CD4-positive, CD25-positive, alpha-beta regulatory T cell (primary cell): ENCODE results near the gene PDE4D. TPM values are rescaled to one million over a fixed set of nuclear protein-coding genes. Genes with fewer than 3 reads are reported as not detected.

Experiments
- ATAC-seq, 2 donors: fragments of 150-1000 bp; cut with Tn5 transposase; one replicate each; pipeline ENCODE4 v1.10.0; 2021; ENCODE audit warnings: low read depth in 2 of 2, moderate number of reproducible peaks in 2 of 2, moderate library complexity in 1 of 2
- DNase-seq, 3 donors: peaks; one replicate each; pipeline versions ENCODE4 v3.0.0 to v3.0.0-alpha.2; 2012 to 2022; ENCODE audit warnings: mixed read lengths in 1 of 3
- H3K27ac ChIP-seq: one replicate; pipeline ENCODE4 v1.7.0; 2013; ENCODE audit warnings: mild to moderate bottlenecking, low read length; ENCODE audit not compliant: insufficient read depth, poor library complexity, severe bottlenecking
- H3K27me3 ChIP-seq: one replicate; pipeline ENCODE4 v1.7.0; 2013; ENCODE audit warnings: low read length; ENCODE audit not compliant: control insufficient read depth, insufficient read depth
- H3K36me3 ChIP-seq: one replicate; pipeline ENCODE4 v1.7.0; 2013; ENCODE audit warnings: mild to moderate bottlenecking, low read length, moderate library complexity; ENCODE audit not compliant: control insufficient read depth, insufficient read depth
- H3K4me1 ChIP-seq: 2 replicates; pipeline ENCODE4 v1.7.0; 2013; ENCODE audit warnings: mild to moderate bottlenecking, low read length; ENCODE audit not compliant: insufficient read depth, control insufficient read depth, poor library complexity, severe bottlenecking
- H3K4me3 ChIP-seq: one replicate; pipeline ENCODE4 v1.7.0; 2013; ENCODE audit warnings: low read depth, mild to moderate bottlenecking, low read length, moderate library complexity
- H3K9me3 ChIP-seq, 2 experiments: 1 replicate in 1 of 2; 2 replicates in 1 of 2; pipeline ENCODE4 v1.7.0; 2013; ENCODE audit warnings: low read length in 2 of 2, mild to moderate bottlenecking in 1 of 2, moderate library complexity in 1 of 2; ENCODE audit not compliant: control insufficient read depth in 2 of 2
- H3K27ac Mint-ChIP-seq, 3 donors: one replicate each; pipeline ENCODE4 v1.8.0; 2020 to 2022; ENCODE audit warnings: mild to moderate bottlenecking in 3 of 3, mixed read lengths in 3 of 3, moderate library complexity in 2 of 3
- H3K27me3 Mint-ChIP-seq: one replicate; pipeline ENCODE4 v1.8.0; 2022; ENCODE audit warnings: mild to moderate bottlenecking, mixed read lengths
- H3K36me3 Mint-ChIP-seq: one replicate; pipeline ENCODE4 v1.8.0; 2020; ENCODE audit warnings: mixed read lengths
- H3K4me1 Mint-ChIP-seq, 4 donors: one replicate each; pipeline ENCODE4 v1.8.0; 2020 to 2022; ENCODE audit warnings: mixed read lengths in 4 of 4, mild to moderate bottlenecking in 1 of 4
- H3K4me3 Mint-ChIP-seq, 4 donors: one replicate each; pipeline ENCODE4 v1.8.0; 2020 to 2022; ENCODE audit warnings: mild to moderate bottlenecking in 4 of 4, mixed read lengths in 4 of 4, moderate library complexity in 3 of 4
- H3K9me3 Mint-ChIP-seq, 7 donors: one replicate each; pipeline ENCODE4 v1.8.0; 2020 to 2022; ENCODE audit warnings: mixed read lengths in 7 of 7, mild to moderate bottlenecking in 3 of 7, moderate library complexity in 2 of 7
- polyA plus RNA-seq, 4 donors: library from polyadenylated mRNA; unstranded; fragments of 300-500 nt; fragmentation: Illumina TruSeq; gene quantifications; one replicate each; pipeline ENCODE4 v1.2.3, GENCODE V29; 2021
- total RNA-seq: library from RNA; stranded (reverse); gene quantifications from one replicate; pipeline ENCODE4 v1.2.3, GENCODE V29; 2022

The PDE4D gene
- total and polyA plus RNA-seq, 5 donors from 2014 or later: 2.1 to 39.9 (median 4.8) TPM

GRCh38 chr5:59709846-59710245 lies 183.7 kb downstream of the PDE4D start:
- no peaks in the 10 kb centered on the region for H3K27me3 ChIP-seq
- H3K4me3 ChIP-seq: no peak overlapping the region
- no peak overlapping the region for H3K27ac ChIP-seq
- Mint-ChIP-seq H3K4me3 (no peak overlapping the region), H3K9me3 (peaks cover 0 to 11% (median 2%) of the 10 kb centered on the region in 7 donors), H3K36me3 (no peaks in the 10 kb centered on the region), H3K27ac (no peak overlapping the region), H3K4me1 (no peaks in the 10 kb centered on the region), H3K27me3 (no peaks in the 10 kb centered on the region)
- peaks cover 3 to 8% of the 10 kb centered on the region in 2 experiments for H3K9me3 ChIP-seq
- DNase-seq: no peak
- no peaks in the 10 kb centered on the region for H3K36me3 ChIP-seq
- ATAC-seq: no peak
- no peaks in the 10 kb centered on the region for H3K4me1 ChIP-seq

- no peak for DNase-seq
- H3K4me3 Mint-ChIP-seq: no peak overlapping the region
- no peaks in the 10 kb centered on the region for H3K4me1 Mint-ChIP-seq
- Histone ChIP-seq H3K36me3 (no peaks in the 10 kb centered on the region), H3K27me3 (no peaks in the 10 kb centered on the region), H3K4me3 (no peak overlapping the region), H3K4me1 (no peaks in the 10 kb centered on the region), H3K27ac (no peak overlapping the region), H3K9me3 (peaks cover 3 to 8% of the 10 kb centered on the region in 2 experiments)
- H3K36me3 Mint-ChIP-seq: no peaks in the 10 kb centered on the region
- no peak overlapping the region for H3K27ac Mint-ChIP-seq
- peaks cover 0 to 11% (median 2%) of the 10 kb centered on the region in 7 donors for H3K9me3 Mint-ChIP-seq
- H3K27me3 Mint-ChIP-seq: no peaks in the 10 kb centered on the region
- no peak for ATAC-seq
These were observed 184.1 kb downstream of the PDE4D start for GRCh38 chr5:59709346-59709821.

- no peaks in the 10 kb centered on the region for H3K36me3 Mint-ChIP-seq
- H3K4me1 ChIP-seq: no peaks in the 10 kb centered on the region
These were observed 188.6 kb downstream of the PDE4D start for GRCh38 chr5:59704936-59705335.

GRCh38 chr5:59703789-59704188 lies 189.7 kb downstream of the PDE4D start:
- no peak overlapping the region for H3K27ac ChIP-seq
- H3K9me3 ChIP-seq: no peaks in the 10 kb centered on the region
- H3K4me1 ChIP-seq: no peaks in the 10 kb centered on the region
- DNase-seq (no peak), ATAC-seq (no peak)
- Mint-ChIP-seq H3K36me3 (no peaks in the 10 kb centered on the region), H3K27ac (no peak overlapping the region), H3K4me3 (no peak overlapping the region), H3K4me1 (no peaks in the 10 kb centered on the region), H3K27me3 (peaks cover 4% of the 10 kb centered on the region), H3K9me3 (peaks cover 0 to 5% (median 0%) of the 10 kb centered on the region in 7 donors)
- H3K4me3 ChIP-seq: no peak overlapping the region
- no peaks in the 10 kb centered on the region for H3K27me3 ChIP-seq
- no peaks in the 10 kb centered on the region for H3K36me3 ChIP-seq

More at GRCh38 chr5:59704936-59705335, 188.6 kb downstream of the PDE4D start:
- Histone ChIP-seq H3K4me3 (no peak overlapping the region), H3K27me3 (no peaks in the 10 kb centered on the region), H3K27ac (no peak overlapping the region), H3K36me3 (no peaks in the 10 kb centered on the region), H3K9me3 (no peaks in the 10 kb centered on the region)
- Mint-ChIP-seq H3K4me3 (no peak overlapping the region), H3K4me1 (no peaks in the 10 kb centered on the region), H3K27me3 (peaks cover 4% of the 10 kb centered on the region), H3K9me3 (peaks cover 0 to 5% (median 0%) of the 10 kb centered on the region in 7 donors), H3K27ac (no peak overlapping the region)
- ATAC-seq (no peak), DNase-seq (no peak)

- Histone ChIP-seq H3K27me3 (no peaks in the 10 kb centered on the region), H3K27ac (no peak overlapping the region), H3K4me1 (no peaks in the 10 kb centered on the region), H3K36me3 (no peaks in the 10 kb centered on the region), H3K4me3 (no peak overlapping the region), H3K9me3 (no peaks in the 10 kb centered on the region)
- H3K9me3 Mint-ChIP-seq: peaks cover 0 to 3% (median 0%) of the 10 kb centered on the region in 7 donors
- DNase-seq (no peak), ATAC-seq (no peak)
- H3K27me3 Mint-ChIP-seq: peaks cover 4% of the 10 kb centered on the region
- H3K27ac Mint-ChIP-seq: no peak overlapping the region
- H3K36me3 Mint-ChIP-seq: no peaks in the 10 kb centered on the region
- H3K4me1 Mint-ChIP-seq: no peaks in the 10 kb centered on the region
- H3K4me3 Mint-ChIP-seq: no peak overlapping the region
These were observed 195.0 kb downstream of the PDE4D start for GRCh38 chr5:59698207-59699178.

GRCh38 chr5:59694411-59694810 lies 199.1 kb downstream of the PDE4D start:
- peaks cover 0 to 3% (median 0%) of the 10 kb centered on the region in 4 donors for H3K4me1 Mint-ChIP-seq
- ATAC-seq: no peak
- DNase-seq: no peak
- Histone ChIP-seq H3K27ac (no peak overlapping the region), H3K27me3 (no peaks in the 10 kb centered on the region), H3K4me1 (no peaks in the 10 kb centered on the region), H3K4me3 (no peak overlapping the region), H3K36me3 (no peaks in the 10 kb centered on the region), H3K9me3 (no peaks in the 10 kb centered on the region)
- no peak overlapping the region for H3K27ac Mint-ChIP-seq
- no peaks in the 10 kb centered on the region for H3K27me3 Mint-ChIP-seq
- no peak overlapping the region for H3K4me3 Mint-ChIP-seq
- H3K36me3 Mint-ChIP-seq: no peaks in the 10 kb centered on the region
- H3K9me3 Mint-ChIP-seq: peaks cover 0 to 6% (median 0%) of the 10 kb centered on the region in 7 donors

GRCh38 chr5:59693492-59694309 lies 199.8 kb downstream of the PDE4D start:
- H3K27me3 ChIP-seq: no peaks in the 10 kb centered on the region
- no peaks in the 10 kb centered on the region for H3K4me1 ChIP-seq
- no peaks in the 10 kb centered on the region for H3K36me3 ChIP-seq
- Mint-ChIP-seq H3K27me3 (no peaks in the 10 kb centered on the region), H3K9me3 (peaks cover 0 to 6% (median 0%) of the 10 kb centered on the region in 7 donors), H3K27ac (no peak overlapping the region), H3K36me3 (no peaks in the 10 kb centered on the region), H3K4me1 (peaks cover 0 to 3% (median 0%) of the 10 kb centered on the region in 4 donors), H3K4me3 (no peak overlapping the region)
- H3K27ac ChIP-seq: no peak overlapping the region
- H3K9me3 ChIP-seq: no peaks in the 10 kb centered on the region
- no peak overlapping the region for H3K4me3 ChIP-seq
- DNase-seq (no peak), ATAC-seq (no peak)
